GM06990 (cell line): Measurements from ENCODE around the gene INVS.
A peak's percentile ranks its signal among the peaks of the same experiment; 100 is the strongest.

Experiments used
- DNase-seq: peaks from one replicate; pipeline ENCODE4 v3.0.0-alpha.2; 2011; ENCODE audit not compliant: insufficient read length; ENCODE audit errors: extremely low read depth
- H3K27me3 ChIP-seq: replicated peaks from 2 replicates; pipeline ENCODE4 v1.6.0; 2011; ENCODE audit warnings: low read length; ENCODE audit not compliant: control insufficient read depth, insufficient read depth
- H3K36me3 ChIP-seq: 2 replicates; pipeline ENCODE4 v1.5.1; 2011; ENCODE audit warnings: low read length; ENCODE audit not compliant: control insufficient read depth, insufficient read depth
- H3K4me3 ChIP-seq: replicated peaks from 2 replicates; pipeline ENCODE4 v1.5.1; 2011; ENCODE audit warnings: low read depth, mild to moderate bottlenecking, control low read depth, low read length
- TF ChIP-seq, protein P1 (sequence below): IDR thresholded peaks from 2 replicates; pipeline ENCODE4 v1.5.1; 2011; ENCODE audit warnings: low read length, control low read depth, mild to moderate bottlenecking, inconsistent platforms; ENCODE audit not compliant: insufficient read depth, poor library complexity, severe bottlenecking

Gene INVS

DNA sequence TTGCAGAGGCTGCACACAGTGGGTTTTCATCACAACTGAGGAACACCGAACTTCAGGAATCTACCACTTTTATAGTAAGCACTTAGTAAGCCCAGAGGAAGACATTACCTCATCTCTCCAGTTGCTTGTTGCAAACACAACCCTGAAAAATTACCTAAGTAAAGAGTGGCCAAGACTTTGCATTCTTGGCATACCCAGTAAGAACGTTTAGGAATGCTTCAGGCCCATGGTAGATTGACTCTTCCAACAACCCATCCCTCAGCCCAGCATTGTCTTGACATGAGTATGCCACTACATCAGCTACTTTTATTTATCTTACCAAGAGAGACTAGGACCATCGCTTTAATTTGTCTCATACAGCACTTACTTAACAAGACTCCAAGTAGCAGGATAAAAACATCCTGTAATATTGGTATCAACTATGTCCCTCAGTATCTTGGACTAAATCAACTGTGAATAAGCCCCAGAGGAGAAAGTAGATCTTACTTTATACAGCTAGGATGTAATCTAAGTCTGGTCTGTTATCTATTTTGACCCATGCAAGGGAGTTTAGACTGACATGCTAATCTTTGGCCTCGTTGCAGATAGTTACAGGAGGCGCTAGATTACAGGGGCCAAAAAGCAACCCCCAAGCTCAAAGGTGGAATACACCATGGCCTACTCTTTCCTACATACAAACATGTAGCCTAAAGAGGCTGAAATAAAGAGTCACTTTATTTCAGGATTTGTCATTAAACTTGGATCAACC, 114.9 kb downstream of the INVS start:
- Histone ChIP-seq H3K36me3 (peaks cover 2% of the 10 kb centered on the region), H3K4me3 (no peak overlapping the region), H3K27me3 (no peaks in the 10 kb centered on the region)
- no peak for DNase-seq
- TF ChIP-seq, protein P1, sequence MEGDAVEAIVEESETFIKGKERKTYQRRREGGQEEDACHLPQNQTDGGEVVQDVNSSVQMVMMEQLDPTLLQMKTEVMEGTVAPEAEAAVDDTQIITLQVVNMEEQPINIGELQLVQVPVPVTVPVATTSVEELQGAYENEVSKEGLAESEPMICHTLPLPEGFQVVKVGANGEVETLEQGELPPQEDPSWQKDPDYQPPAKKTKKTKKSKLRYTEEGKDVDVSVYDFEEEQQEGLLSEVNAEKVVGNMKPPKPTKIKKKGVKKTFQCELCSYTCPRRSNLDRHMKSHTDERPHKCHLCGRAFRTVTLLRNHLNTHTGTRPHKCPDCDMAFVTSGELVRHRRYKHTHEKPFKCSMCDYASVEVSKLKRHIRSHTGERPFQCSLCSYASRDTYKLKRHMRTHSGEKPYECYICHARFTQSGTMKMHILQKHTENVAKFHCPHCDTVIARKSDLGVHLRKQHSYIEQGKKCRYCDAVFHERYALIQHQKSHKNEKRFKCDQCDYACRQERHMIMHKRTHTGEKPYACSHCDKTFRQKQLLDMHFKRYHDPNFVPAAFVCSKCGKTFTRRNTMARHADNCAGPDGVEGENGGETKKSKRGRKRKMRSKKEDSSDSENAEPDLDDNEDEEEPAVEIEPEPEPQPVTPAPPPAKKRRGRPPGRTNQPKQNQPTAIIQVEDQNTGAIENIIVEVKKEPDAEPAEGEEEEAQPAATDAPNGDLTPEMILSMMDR, result no peak

DNA sequence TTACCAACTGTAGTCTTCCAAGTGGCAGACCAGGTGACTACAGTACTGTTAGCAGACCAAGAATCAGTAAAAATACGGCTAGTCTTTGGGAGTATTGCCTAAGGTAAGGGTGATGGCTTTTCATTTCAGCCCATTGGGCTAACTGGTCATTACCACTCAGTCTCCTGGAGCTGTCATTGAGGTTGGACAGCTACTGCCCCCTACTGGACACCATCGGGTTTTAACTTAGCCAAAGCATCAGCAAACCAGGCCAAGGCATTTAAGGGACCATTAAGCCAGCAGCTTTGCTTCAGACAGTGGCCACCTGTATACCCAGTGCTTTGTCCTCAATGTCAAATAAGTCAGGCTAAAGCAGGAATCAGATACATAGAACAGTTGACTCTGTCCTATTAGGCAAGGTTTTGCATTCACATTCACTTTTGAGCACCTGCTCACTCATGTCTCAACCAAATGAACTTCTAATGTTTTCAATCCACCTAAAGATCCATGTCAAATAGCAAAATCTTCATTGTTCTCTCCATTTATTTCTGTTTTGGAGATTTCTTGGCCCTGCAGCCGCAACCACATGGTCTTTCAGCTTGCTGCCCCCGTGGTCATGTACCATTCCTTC, 117.2 kb downstream of the INVS start:
- H3K27me3 ChIP-seq, result no peaks in the 10 kb centered on the region
- H3K4me3 ChIP-seq, result no peak overlapping the region
- DNase-seq, result no peak
- peaks cover 2% of the 10 kb centered on the region for H3K36me3 ChIP-seq
- TF ChIP-seq, protein P1, result peak; percentile 77

DNA sequence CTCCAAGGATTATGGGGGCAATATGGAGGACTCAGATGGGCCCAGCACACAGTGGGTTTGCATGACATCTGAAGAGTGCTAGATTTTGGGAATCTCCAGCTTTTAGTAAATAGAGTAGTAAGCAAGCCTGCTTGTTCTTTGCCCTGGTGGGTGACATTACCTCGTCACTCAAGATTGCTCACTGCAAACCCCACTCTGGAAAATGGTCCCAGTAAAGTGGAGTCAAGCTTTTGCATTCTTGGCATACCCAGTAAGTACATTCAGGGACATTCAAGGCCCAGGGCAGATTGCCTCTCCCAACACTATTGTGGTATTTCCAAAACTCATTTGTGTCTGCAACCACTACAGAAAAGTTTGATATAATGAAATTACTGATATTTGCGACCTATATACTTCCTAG, 118.5 kb downstream of the INVS start:
- Histone ChIP-seq H3K36me3 (peaks cover 2% of the 10 kb centered on the region), H3K27me3 (no peaks in the 10 kb centered on the region), H3K4me3 (no peak overlapping the region)
- DNase-seq, result no peak
- TF ChIP-seq, protein P1, result no peak

DNA sequence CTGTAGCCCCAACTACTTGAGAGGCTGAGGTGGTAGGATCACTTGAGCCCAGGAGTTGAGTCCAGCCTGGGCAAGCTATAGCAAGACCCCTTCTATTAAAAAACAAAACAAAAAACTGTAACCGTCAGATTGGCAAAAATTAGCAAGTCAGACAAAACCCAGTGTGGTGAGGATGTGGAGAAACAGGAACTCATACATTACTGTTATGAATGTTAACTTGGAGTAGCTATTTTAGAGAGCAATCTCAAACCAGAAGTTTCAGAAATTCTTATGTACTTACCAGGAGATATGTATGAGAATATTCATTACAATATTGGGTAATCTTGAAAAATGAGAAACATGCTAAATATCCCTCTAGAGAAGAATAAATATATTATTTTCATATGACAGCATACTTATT, 120.3 kb downstream of the INVS start:
- TF ChIP-seq, protein P1, result no peak
- Histone ChIP-seq H3K36me3 (peaks cover 2% of the 10 kb centered on the region), H3K27me3 (no peaks in the 10 kb centered on the region), H3K4me3 (no peak overlapping the region; the same call in 1 of the 2 replicates)
- peak; percentile 32 for DNase-seq

DNA sequence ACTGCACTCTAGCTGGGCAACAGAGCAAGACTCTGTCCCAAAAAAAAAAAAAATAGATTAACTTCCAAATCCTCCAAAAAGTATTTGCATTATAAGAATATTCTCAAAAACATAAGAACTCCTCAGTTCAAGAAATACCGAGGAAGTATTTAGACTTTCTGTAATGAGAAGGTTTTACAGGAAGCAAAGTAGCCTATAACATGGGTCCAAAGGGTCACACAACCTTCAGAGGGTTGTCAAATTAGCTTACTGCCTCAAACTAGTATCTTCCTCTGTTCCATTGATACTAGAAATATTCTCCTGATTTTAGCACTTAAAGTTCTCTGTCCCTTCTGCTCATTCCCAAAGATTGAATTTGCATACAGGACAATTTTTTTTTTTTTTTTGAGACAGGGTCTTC, 121.9 kb downstream of the INVS start:
- TF ChIP-seq, protein P1, result no peak
- DNase-seq, result no peak
- no peaks in the 10 kb centered on the region for H3K27me3 ChIP-seq
- peaks cover 2% of the 10 kb centered on the region for H3K36me3 ChIP-seq
- H3K4me3 ChIP-seq, result no peak overlapping the region
